Measurements from ENCODE around the gene FBXL5. TPM values are rescaled to one million over a fixed set of nuclear protein-coding genes. Genes with fewer than 3 reads are reported as not detected.

Gene FBXL5
- 185 TPM for total RNA-seq

GRCh38 chr4:15655223-15656037, at the start of gene FBXL5:
FBXL5 (minus strand) TSS chr4:15655357; CDS start chr4:15655287, 70 bp downstream.

GRCh38 chr4:15702941-15703403, 47.8 kb upstream of the FBXL5 start, which contains the start of gene BST1:
BST1 (plus strand) TSS chr4:15703065; CDS start chr4:15703145, 80 bp downstream.

GRCh38 chr4:15681372-15682241, 26.4 kb upstream of the FBXL5 start, which contains the start of gene FAM200B:
FAM200B (plus strand) TSS chr4:15681827; CDS start chr4:15686978, 5,151 bp downstream.

Other genes starting within 250 kb of the FBXL5 start
- gene C1QTNF7, start 227.3 kb downstream of the FBXL5 start, total RNA-seq: 0.69 TPM
- gene CC2D2A, start 185.5 kb downstream of the FBXL5 start, total RNA-seq: 27.2 TPM
- gene FAM200B, start 26.5 kb upstream of the FBXL5 start, total RNA-seq: 65.7 TPM
- gene BST1, start 47.7 kb upstream of the FBXL5 start, total RNA-seq: 1.2 TPM
- gene CD38, start 123.0 kb upstream of the FBXL5 start, total RNA-seq: 8.1 TPM